Measurements from ENCODE around the gene GNAS-AS1.

Gene GNAS-AS1

DNA sequence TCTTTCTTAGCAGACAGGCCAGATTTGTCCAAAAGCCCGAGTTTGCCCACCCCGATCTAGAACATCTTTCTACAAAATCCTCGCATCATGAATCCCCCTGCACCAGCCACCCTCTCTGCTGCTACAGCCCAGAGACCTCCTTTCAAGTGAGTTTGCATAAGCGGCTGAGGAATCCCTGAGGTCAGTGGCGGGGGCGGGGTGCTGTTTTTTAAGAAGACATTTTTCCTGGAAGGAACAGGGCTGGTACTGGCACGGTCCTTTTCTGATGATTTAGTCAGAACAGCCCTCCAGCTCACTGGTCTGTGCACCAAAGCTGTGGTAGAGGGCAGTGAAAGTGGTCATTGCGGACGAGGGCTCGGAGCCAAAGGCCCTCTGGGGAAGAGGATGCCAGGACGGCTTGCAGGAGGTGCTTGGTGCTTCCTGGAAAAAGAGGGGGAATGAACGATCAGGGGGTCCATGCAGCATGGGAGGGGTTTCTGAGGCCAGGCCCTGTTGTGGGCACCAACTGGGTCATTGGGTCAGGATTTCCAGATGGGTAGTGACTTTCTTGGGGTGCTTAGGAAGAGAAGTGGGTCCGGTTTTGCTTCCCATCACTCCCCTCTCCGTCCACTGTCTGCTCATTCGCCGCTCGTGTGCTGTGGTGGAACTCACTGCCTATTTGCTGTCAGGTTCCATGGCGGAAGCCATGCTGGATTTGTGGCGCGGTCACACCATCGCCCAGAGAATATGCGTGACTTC lies 50.4 kb downstream of the GNAS-AS1 start:
- no peak overlapping the region for H2BK120ac ChIP-seq (ENCODE audit: low read depth, low read length)
- H3K4me3 ChIP-seq (ENCODE audit: low read length), result no peak overlapping the region
- H2AK5ac ChIP-seq (ENCODE audit: low read length), result no peak overlapping the region
- no peaks in the 10 kb centered on the region for H3K79me2 ChIP-seq (ENCODE audit: control insufficient read depth, insufficient read depth, low read length)
- no peak overlapping the region for H3K18ac ChIP-seq (ENCODE audit: low read length)
- H2BK5ac ChIP-seq (ENCODE audit: low read length), result no peak overlapping the region
- WGBS (ENCODE audit: extremely low coverage, insufficient coverage, low lambda C conversion rate), result no CpG with 5 or more reads among the region's 22 CpGs
- H3K27ac ChIP-seq (ENCODE audit: low read depth, low read length), result no peak overlapping the region
- no peak overlapping the region for H3K9ac ChIP-seq (ENCODE audit: low read length)
- H3K79me1 ChIP-seq (ENCODE audit: low read length), result no peaks in the 10 kb centered on the region
- no peak overlapping the region for H3K4ac ChIP-seq (ENCODE audit: low read depth, low read length)
- no peaks in the 10 kb centered on the region for H3K27me3 ChIP-seq (ENCODE audit: insufficient read depth, low read length, poor library complexity)
- H4K8ac ChIP-seq (ENCODE audit: low read depth, low read length), result no peak overlapping the region
- H3K4me1 ChIP-seq (ENCODE audit: control insufficient read depth, low read depth, low read length), result peaks cover 8% of the 10 kb centered on the region
- no peak overlapping the region for H4K5ac ChIP-seq (ENCODE audit: low read length)
- no peaks in the 10 kb centered on the region for H3K36me3 ChIP-seq (ENCODE audit: control insufficient read depth, insufficient read depth, low read length)
- peak; percentile 49 for DNase-seq
- no peak overlapping the region for H3K4me2 ChIP-seq (ENCODE audit: low read length)
- peak overlapping the region; percentile 18 for H3K23ac ChIP-seq (ENCODE audit: low read length)
- peak overlapping the region; percentile 52 for H3K56ac ChIP-seq (ENCODE audit: low read length)
- no peak overlapping the region for H2BK15ac ChIP-seq (replicated peaks; ENCODE audit: low read depth)

DNA sequence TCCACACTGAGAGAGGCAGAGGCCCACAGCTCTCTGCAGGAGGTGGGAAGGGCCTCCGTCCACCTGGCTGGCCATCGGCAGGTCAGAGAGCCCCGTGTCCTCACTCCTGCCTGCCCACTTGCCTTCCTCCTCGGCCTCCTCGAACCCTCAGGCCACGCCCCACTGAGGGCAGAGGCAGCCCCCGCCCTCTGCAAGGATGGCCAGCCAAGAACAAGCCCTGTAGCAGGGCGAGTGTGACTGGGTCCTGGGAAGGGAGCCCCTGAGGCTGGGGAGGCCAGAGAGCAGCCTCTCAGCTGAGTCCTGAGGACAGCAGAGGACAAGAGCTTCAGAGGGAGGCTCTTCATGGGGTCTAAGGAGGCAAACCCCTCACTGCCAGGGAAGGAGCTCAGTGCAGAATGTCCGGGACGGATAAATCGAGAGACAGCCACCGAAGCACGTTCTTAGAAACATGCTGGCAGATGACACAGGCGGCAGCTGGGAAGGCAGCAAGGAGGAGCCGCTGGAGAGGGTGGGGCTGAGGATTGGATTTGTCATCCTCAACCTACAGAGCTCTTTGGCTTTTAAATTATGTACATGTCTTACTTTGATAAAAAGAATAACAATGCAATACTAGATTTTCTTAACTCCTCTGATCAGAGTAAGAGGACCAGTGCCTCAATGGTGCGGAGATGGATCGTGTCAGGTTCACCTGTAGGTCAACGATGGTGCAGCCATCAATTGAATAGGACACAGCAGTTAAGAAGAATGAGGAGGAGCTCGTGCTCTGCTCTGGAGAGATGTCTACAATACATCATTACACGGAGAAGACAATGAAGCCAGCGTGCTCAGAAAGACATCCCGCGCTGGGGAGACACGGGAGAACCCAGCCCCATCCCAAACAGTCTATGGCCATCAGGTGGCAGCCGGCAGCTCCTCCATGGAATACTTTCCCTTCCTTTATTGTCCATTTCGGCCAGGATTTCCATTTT lies 53.0 kb downstream of the GNAS-AS1 start:
- Histone ChIP-seq H3K4me2 (ENCODE audit: low read length) (no peak overlapping the region), H2AK5ac (ENCODE audit: low read length) (no peak overlapping the region), H2BK120ac (ENCODE audit: low read depth, low read length) (no peak overlapping the region), H3K4me3 (ENCODE audit: low read length) (no peak overlapping the region), H3K23ac (ENCODE audit: low read length) (no peak overlapping the region), H2BK5ac (ENCODE audit: low read length) (no peak overlapping the region), H3K27ac (ENCODE audit: low read depth, low read length) (no peak overlapping the region), H2BK15ac (replicated peaks; ENCODE audit: low read depth) (no peak overlapping the region), H3K18ac (ENCODE audit: low read length) (no peak overlapping the region), H4K5ac (ENCODE audit: low read length) (no peak overlapping the region), H3K27me3 (ENCODE audit: insufficient read depth, low read length, poor library complexity) (no peaks in the 10 kb centered on the region), H3K36me3 (ENCODE audit: control insufficient read depth, insufficient read depth, low read length) (no peaks in the 10 kb centered on the region), H3K79me2 (ENCODE audit: control insufficient read depth, insufficient read depth, low read length) (no peaks in the 10 kb centered on the region), H3K79me1 (ENCODE audit: low read length) (no peaks in the 10 kb centered on the region), H3K4me1 (ENCODE audit: control insufficient read depth, low read depth, low read length) (peaks cover under 1% of the 10 kb centered on the region), H4K8ac (ENCODE audit: low read depth, low read length) (no peak overlapping the region), H3K9ac (ENCODE audit: low read length) (no peak overlapping the region), H3K56ac (ENCODE audit: low read length) (no peak overlapping the region), H3K4ac (ENCODE audit: low read depth, low read length) (no peak overlapping the region)
- DNase-seq, result no peak
- no CpG with 5 or more reads among the region's 26 CpGs for WGBS (ENCODE audit: extremely low coverage, insufficient coverage, low lambda C conversion rate)

DNA sequence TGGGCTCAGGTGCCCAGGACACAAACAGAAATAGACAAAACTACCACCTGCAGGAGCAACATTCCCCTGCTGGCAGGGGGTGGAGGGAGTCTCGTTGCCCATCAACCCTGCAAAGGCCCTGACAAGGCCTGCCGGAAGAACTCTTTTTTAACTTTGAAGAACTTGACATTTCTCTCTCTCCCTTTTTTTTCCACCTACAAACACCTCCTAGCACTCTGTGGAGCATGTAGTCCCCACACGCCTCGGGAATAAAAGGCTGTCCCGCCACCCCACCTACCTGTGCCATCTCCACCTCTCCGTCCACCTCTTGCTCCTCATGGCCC lies 54.8 kb downstream of the GNAS-AS1 start:
- H3K27ac ChIP-seq (ENCODE audit: low read depth, low read length), result no peak overlapping the region
- no peak overlapping the region for H4K8ac ChIP-seq (ENCODE audit: low read depth, low read length)
- H3K4me2 ChIP-seq (ENCODE audit: low read length), result no peak overlapping the region
- H3K9ac ChIP-seq (ENCODE audit: low read length), result no peak overlapping the region
- no peaks in the 10 kb centered on the region for H3K79me1 ChIP-seq (ENCODE audit: low read length)
- H3K27me3 ChIP-seq (ENCODE audit: insufficient read depth, low read length, poor library complexity), result no peaks in the 10 kb centered on the region
- H3K23ac ChIP-seq (ENCODE audit: low read length), result no peak overlapping the region
- no peak for DNase-seq
- no peak overlapping the region for H2BK120ac ChIP-seq (ENCODE audit: low read depth, low read length)
- H3K56ac ChIP-seq (ENCODE audit: low read length), result no peak overlapping the region
- no CpG with 5 or more reads among the region's 6 CpGs for WGBS (ENCODE audit: extremely low coverage, insufficient coverage, low lambda C conversion rate)
- no peak overlapping the region for H3K4me3 ChIP-seq (ENCODE audit: low read length)
- H3K18ac ChIP-seq (ENCODE audit: low read length), result no peak overlapping the region
- no peaks in the 10 kb centered on the region for H3K4me1 ChIP-seq (ENCODE audit: control insufficient read depth, low read depth, low read length)
- H3K36me3 ChIP-seq (ENCODE audit: control insufficient read depth, insufficient read depth, low read length), result no peaks in the 10 kb centered on the region
- no peak overlapping the region for H3K4ac ChIP-seq (ENCODE audit: low read depth, low read length)
- no peak overlapping the region for H2AK5ac ChIP-seq (ENCODE audit: low read length)
- H3K79me2 ChIP-seq (ENCODE audit: control insufficient read depth, insufficient read depth, low read length), result no peaks in the 10 kb centered on the region
- H4K5ac ChIP-seq (ENCODE audit: low read length), result no peak overlapping the region
- no peak overlapping the region for H2BK5ac ChIP-seq (ENCODE audit: low read length)
- H2BK15ac ChIP-seq (replicated peaks; ENCODE audit: low read depth), result no peak overlapping the region

DNA sequence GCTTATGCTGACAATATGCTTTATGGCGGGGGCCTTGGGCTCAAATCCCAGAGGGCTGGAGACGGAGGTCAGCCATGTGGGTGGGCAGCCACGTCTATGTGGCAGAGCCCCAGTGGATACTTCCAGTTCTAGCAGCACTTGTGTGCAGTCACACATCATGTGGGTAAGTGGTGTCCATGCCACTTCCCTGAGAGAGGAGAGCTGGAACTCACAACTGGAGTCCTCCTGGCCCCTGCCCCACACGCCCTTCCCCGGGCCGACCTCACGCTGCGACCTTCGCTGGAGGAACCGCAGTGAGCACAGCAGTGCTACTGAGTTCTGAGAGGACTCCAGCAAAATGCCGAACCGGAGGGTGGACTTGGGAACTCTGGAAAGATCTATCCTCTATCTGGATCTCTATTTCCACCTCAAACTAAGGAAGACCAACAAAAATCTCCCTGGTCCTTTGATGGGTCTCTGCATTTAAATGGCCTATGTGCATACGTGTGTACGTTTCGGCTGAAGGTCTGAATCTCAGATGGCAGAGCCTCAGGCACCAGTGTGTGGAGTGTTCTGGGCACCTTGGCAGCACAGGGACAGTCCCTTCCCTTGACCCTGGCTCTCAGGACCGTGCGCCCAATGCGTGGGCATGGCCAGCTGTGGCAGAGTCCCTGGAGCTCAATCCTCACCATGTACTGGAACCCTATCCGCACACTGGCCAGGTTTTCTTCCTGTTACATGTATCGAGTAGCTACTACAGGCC lies 55.4 kb downstream of the GNAS-AS1 start:
- H3K4me3 ChIP-seq (ENCODE audit: low read length), result no peak overlapping the region
- H3K23ac ChIP-seq (ENCODE audit: low read length), result no peak overlapping the region
- no peak overlapping the region for H2AK5ac ChIP-seq (ENCODE audit: low read length)
- no peak overlapping the region for H2BK5ac ChIP-seq (ENCODE audit: low read length)
- H3K79me2 ChIP-seq (ENCODE audit: control insufficient read depth, insufficient read depth, low read length), result no peaks in the 10 kb centered on the region
- H3K4me1 ChIP-seq (ENCODE audit: control insufficient read depth, low read depth, low read length), result no peaks in the 10 kb centered on the region
- DNase-seq, result no peak
- H3K18ac ChIP-seq (ENCODE audit: low read length), result no peak overlapping the region
- H3K4me2 ChIP-seq (ENCODE audit: low read length), result no peak overlapping the region
- H4K5ac ChIP-seq (ENCODE audit: low read length), result no peak overlapping the region
- no peaks in the 10 kb centered on the region for H3K79me1 ChIP-seq (ENCODE audit: low read length)
- H3K4ac ChIP-seq (ENCODE audit: low read depth, low read length), result no peak overlapping the region
- no peak overlapping the region for H3K56ac ChIP-seq (ENCODE audit: low read length)
- no peak overlapping the region for H3K9ac ChIP-seq (ENCODE audit: low read length)
- WGBS (ENCODE audit: extremely low coverage, insufficient coverage, low lambda C conversion rate), result no CpG with 5 or more reads among the region's 20 CpGs
- no peak overlapping the region for H2BK120ac ChIP-seq (ENCODE audit: low read depth, low read length)
- H3K36me3 ChIP-seq (ENCODE audit: control insufficient read depth, insufficient read depth, low read length), result no peaks in the 10 kb centered on the region
- no peaks in the 10 kb centered on the region for H3K27me3 ChIP-seq (ENCODE audit: insufficient read depth, low read length, poor library complexity)
- H3K27ac ChIP-seq (ENCODE audit: low read depth, low read length), result no peak overlapping the region
- no peak overlapping the region for H2BK15ac ChIP-seq (replicated peaks; ENCODE audit: low read depth)
- H4K8ac ChIP-seq (ENCODE audit: low read depth, low read length), result no peak overlapping the region

DNA sequence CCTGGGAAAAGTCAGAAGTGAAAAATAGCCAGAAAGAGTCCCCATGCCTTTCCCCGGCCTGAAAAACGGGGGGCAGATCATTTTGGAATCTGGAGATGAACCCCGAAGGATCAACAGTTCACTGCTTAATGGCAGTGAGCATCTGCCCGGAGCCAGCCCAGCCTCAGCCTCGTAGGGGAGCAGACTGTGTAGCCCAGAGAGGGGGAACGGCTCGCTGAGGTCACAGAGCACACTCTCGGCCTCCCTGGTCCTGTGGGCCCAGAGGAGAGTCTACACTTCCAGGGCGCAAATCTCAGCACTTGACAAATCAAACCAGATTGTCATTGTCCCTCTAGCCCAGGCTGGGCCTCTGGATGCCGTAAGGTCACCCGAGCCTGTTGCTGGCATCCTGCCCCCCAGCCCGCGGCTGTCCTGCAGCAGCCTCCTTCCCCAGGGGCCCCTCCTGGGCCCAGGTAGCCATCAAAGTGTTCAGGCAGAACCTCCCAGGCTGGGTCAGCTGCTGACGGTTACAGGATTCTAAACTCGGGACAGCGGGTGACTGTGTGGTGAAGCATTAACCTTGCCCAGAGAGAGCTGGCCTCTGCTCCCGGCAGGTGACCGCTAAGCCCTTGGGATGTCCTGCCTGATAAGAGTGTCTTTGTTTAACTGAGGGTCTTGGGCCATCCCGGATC lies 56.1 kb downstream of the GNAS-AS1 start:
- Histone ChIP-seq H3K56ac (ENCODE audit: low read length) (no peak overlapping the region), H3K79me2 (ENCODE audit: control insufficient read depth, insufficient read depth, low read length) (no peaks in the 10 kb centered on the region), H2BK5ac (ENCODE audit: low read length) (no peak overlapping the region), H3K79me1 (ENCODE audit: low read length) (no peaks in the 10 kb centered on the region), H3K4me3 (ENCODE audit: low read length) (no peak overlapping the region), H3K18ac (ENCODE audit: low read length) (no peak overlapping the region), H3K4me2 (ENCODE audit: low read length) (no peak overlapping the region), H2BK120ac (ENCODE audit: low read depth, low read length) (no peak overlapping the region), H3K9ac (ENCODE audit: low read length) (no peak overlapping the region), H3K36me3 (ENCODE audit: control insufficient read depth, insufficient read depth, low read length) (no peaks in the 10 kb centered on the region), H3K27me3 (ENCODE audit: insufficient read depth, low read length, poor library complexity) (no peaks in the 10 kb centered on the region), H3K27ac (ENCODE audit: low read depth, low read length) (no peak overlapping the region), H2AK5ac (ENCODE audit: low read length) (no peak overlapping the region), H4K8ac (ENCODE audit: low read depth, low read length) (no peak overlapping the region), H2BK15ac (replicated peaks; ENCODE audit: low read depth) (no peak overlapping the region), H3K4ac (ENCODE audit: low read depth, low read length) (no peak overlapping the region), H3K23ac (ENCODE audit: low read length) (no peak overlapping the region), H3K4me1 (ENCODE audit: control insufficient read depth, low read depth, low read length) (no peaks in the 10 kb centered on the region), H4K5ac (ENCODE audit: low read length) (no peak overlapping the region)
- no peak for DNase-seq
- WGBS (ENCODE audit: extremely low coverage, insufficient coverage, low lambda C conversion rate), result no CpG with 5 or more reads among the region's 19 CpGs
